GM19324 (cell line): ENCODE data around the gene BOC.

Experiments
- ATAC-seq: cut with Tn5 transposase; IDR thresholded peaks from one replicate; pipeline ENCODE4 v1.9.1; 2021; ENCODE audit warnings: mild to moderate bottlenecking, moderate library complexity; ENCODE audit not compliant: unreplicated experiment, low FRiP score

Gene BOC

GRCh38 chr3:113329757-113330156 lies 118.4 kb downstream of the BOC start:
- ATAC-seq, result no peak

GRCh38 chr3:113330742-113331141 lies 119.4 kb downstream of the BOC start:
- ATAC-seq, result no peak

GRCh38 chr3:113331187-113331586 lies 119.8 kb downstream of the BOC start:
- ATAC-seq, result no peak
